Inflammatory macrophage treated with lipopolysaccharide for 1 hour (primary cell): ENCODE measurements around the gene NEURL1B.
A peak's percentile ranks its signal among the peaks of the same experiment; 100 is the strongest.
"Not testable (repeated sequence)": the region's sequence is repeated elsewhere in the genome, so short reads cannot be mapped to it uniquely, and the experiment has no call there.

Experiments
- DNase-seq, 2 donors: peaks; one replicate each; pipeline ENCODE4 v3.0.0-alpha.2; 2020 to 2022

Gene NEURL1B

DNA sequence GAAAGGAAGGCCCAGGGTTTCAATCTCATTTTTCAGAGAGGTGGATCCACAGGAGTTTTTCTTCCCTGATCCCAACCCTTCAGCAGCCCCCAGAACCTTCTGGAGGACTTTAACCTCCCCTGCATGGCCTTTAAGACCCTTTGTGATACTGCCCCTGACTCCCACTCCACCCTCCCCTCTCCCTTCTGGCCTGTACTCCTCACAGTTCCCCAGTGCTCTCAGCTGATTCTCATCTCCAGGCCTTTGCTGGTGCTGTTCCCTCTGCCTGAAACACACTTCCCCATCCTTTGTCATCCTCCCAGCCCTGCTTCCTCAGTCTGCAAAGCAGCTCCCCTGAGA is 18.5 kb downstream of the NEURL1B start:
- no peak for DNase-seq

- DNase-seq = peak; percentile 62 to 69
Measured at GRCh38 chr5:172659909-172660628, 19.0 kb downstream of the NEURL1B start.

DNA sequence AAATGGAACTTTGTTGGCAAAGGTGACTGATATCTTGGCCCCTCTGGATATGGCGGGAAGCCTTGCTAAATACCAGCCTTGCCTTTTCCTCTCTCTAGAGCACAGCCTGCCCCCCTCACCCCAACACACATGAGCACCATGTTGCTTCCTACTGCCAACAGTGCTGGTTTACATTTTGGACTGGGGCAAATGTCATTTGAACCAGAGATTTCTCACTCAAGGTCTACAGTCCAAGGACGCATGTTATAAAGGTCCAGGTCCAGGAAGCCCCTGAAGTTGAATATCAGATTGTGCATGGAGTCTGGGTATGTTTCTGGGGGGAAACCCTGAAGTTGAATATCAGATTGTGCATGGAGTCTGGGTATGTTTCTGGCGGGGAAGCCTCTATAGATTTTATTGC is 19.9 kb downstream of the NEURL1B start:
- DNase-seq = no peak

GRCh38 chr5:172661526-172661925 is 20.5 kb downstream of the NEURL1B start:
- DNase-seq = no peak

DNA sequence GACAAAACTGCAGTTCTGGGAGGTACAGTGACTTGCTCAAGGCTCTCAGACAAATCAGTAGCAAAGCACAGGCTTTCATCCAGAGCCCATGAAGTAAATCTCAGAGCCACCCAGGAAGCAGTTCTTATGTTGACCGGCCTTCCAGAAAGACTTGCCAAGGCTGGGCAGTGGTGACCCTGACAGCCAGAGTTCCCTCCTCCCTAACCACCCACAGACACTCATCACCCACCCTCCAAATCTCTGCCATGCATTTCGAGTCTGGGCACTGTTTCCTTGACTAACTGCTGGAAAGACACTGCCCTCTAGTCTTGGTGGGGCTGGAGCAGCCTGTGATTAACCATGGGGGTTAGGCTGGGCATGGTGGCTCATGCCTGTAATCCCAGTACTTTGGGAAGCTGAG is 21.5 kb downstream of the NEURL1B start:
- no peak for DNase-seq

DNA sequence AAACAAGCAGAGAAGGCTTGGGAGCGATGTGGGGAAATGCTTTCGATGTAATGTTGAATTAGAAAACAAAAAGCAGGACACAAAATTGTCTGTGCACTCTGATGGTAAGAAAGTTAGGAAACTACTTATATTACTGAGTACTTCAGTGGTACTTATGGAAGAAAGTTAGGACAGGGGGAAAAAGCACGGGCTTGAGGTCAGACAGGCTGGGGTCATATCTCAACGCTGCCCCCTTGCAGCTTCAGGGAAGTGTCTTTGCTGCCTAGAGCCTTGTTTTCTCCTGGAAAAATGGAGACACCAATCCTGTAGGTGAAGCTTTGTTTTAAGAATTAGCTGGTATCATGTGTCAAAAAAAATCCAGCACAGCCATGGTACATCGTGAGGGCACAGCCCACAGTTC is 23.0 kb downstream of the NEURL1B start:
- DNase-seq = no peak

DNA sequence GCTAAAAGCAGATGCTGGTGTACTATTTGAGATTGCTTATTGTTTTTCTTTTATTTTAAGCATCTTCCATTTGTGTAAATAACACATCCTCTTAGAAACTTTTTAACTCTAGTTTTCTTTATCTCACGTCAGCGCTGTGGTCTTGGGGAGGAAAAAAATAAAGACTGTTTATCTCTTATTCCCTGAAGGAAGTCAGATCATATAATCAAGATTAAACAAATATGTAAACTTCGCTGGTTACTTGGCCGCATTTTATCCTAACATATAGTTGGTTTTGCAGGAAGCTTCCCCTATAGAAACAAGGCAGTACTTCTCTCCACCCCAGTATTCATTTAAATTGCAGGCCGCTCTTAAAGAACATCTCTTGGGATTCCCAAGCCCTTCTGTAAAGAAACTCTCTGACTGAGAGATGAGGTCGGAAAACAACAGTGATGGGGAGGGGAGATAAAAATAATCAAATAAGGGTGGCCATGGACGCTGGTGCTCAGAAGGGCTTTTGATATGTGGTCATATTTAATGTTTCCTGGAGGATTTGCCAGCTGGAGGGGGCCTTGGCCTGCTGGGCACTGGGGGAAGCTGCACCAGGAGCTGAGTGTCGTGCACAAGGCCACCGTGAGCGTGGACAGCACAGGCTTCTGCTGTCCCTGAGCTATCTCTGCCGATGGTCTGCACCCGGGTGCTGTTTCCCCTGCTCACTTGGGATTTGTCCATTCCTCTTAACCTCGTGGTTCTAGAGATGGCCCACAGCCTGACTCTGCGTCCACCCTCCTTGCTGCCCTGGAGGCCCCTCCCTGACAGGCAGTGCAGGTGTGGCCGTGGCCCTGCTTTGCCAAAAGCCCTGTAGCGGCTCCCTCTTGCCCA is 23.8 kb downstream of the NEURL1B start:
- DNase-seq = no peak

DNA sequence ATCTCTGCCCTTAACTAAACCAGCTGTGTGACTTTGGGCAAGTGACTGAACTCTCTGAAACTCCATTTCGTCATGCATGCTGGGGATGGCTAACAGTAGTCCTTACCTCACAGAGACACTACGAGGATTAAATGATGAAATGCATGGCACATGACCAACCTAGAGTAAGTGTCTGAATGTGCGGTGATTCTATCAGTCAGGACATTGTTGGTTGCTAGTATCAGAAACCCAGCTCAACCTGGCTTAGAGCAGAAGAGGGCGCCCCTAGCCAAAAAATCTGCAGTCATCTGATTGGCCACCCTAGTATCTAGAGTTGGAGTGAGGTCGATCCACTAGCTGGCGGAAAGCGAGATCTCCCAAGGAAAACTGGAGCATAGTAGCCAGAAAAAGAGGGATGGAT is 25.2 kb downstream of the NEURL1B start:
- no peak for DNase-seq

GRCh38 chr5:172667786-172668593 is 26.9 kb downstream of the NEURL1B start:
- no peak for DNase-seq

- DNase-seq = no peak
Measured at GRCh38 chr5:172668594-172669071, 27.6 kb downstream of the NEURL1B start.

GRCh38 chr5:172669386-172670004 is 28.4 kb downstream of the NEURL1B start:
- DNase-seq = no peak

DNA sequence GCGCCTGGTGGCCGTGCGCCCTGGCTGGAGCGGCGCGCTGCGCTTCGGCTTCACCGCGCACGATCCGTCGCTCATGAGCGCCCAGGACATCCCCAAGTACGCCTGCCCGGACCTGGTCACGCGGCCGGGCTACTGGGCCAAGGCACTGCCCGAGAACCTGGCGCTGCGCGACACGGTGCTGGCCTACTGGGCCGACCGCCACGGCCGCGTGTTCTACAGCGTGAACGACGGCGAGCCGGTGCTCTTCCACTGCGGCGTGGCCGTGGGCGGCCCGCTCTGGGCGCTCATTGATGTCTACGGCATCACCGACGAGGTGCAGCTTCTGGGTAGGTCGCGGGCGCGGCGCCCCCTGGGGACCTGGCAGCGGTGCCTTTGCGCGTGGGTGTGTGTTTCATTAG is 28.9 kb downstream of the NEURL1B start:
- DNase-seq = no peak

GRCh38 chr5:172670444-172670843 is 29.4 kb downstream of the NEURL1B start:
- DNase-seq = no peak

GRCh38 chr5:172671091-172671490 is 30.0 kb downstream of the NEURL1B start:
- DNase-seq = no peak

GRCh38 chr5:172672681-172673080 is 31.6 kb downstream of the NEURL1B start:
- DNase-seq = no peak

GRCh38 chr5:172674155-172674554 is 33.1 kb downstream of the NEURL1B start:
- no peak for DNase-seq

GRCh38 chr5:172676914-172677475 is 35.9 kb downstream of the NEURL1B start:
- no peak for DNase-seq

DNA sequence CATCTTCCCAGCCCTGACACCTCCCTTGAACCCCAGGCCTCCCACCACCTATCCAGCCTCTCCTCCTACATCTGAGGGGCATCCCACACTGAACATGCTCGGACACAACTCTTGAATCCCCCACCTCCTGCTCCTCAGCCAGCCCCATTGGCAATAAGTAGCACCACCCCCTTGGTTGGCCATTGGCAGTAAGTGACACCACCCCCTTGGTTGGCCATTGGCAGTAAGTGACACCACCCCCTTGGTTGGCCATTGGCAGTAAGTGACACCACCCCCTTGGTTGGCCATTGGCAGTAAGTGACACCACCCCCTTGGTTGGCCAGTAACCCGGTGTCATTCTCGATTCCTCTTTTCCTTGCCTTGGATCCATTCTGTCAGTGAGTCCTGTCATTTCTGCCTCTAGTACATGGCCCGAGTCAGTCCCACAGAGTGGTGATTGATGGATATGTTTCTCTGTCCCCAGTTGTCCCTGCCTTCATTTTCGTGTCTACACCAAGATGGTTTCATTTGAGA is 37.4 kb downstream of the NEURL1B start:
- not testable (repeated sequence) for DNase-seq

- DNase-seq = no peak
Measured at GRCh38 chr5:172678902-172679301, 37.8 kb downstream of the NEURL1B start.

DNA sequence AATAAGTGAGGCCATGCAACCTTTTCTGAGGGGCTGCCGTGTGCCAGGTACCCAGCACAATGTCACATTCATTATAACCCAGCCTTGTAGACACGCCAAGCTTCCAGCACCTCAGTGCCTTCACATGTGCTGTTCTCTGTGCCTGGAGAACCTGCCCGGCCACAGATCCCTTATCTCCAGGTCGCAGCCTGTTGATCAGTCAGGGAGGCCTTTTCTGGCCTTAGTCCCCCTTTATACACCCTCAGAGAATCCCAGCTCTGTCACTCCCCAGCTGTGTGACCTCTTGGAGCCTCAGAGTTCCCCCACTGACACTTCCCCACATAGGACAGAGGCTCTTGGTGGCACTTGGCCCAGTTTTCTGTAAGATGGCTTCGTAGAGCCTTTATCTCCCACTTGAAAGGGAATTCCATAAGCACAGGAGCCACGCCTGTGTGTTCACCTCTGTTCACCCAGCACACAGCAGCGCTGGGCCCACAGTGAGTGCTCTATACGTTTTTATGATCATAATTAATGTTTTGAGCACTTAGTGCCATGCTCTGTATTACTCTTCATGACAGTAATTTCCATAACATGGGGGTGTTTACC is 38.7 kb downstream of the NEURL1B start:
- DNase-seq = no peak

DNA sequence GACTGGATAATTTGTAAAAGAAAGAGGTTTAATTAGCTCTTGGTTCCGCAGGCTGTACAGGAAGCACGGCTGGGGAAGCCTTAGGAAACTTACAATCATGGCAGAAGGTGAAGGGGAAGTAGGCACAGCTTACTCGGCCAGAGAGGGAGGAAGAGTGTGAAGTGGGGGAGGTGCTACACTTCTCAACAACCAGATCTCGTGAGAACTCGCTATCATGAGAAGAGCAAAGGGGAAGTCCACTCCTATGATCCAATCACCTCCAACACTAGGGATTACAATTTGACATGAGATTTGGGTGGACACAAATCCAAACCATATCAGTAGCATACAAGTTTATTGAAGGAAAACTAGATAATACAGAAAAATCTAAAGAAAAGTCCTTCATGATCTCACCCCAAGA is 39.9 kb downstream of the NEURL1B start:
- DNase-seq = peak; percentile 59 to 75

GRCh38 chr5:172681421-172681820 is 40.4 kb downstream of the NEURL1B start:
- DNase-seq = no peak
